ENCODE measurements around the gene IL9. TPM values are rescaled to one million over a fixed set of nuclear protein-coding genes. Genes with fewer than 3 reads are reported as not detected.
A peak's percentile ranks its signal among the peaks of the same experiment; 100 is the strongest.

IL9 gene
- total and polyA plus RNA-seq, 5 donors: not detected

- 75% methylated on average over 7 of the region's 7 CpGs for WGBS
- Histone ChIP-seq H3K4me3 (ENCODE audit: low read length) (no peak overlapping the region), H3K27me3 (ENCODE audit: control insufficient read depth, insufficient read depth) (no peaks in the 10 kb centered on the region), H3K4me1 (ENCODE audit: control insufficient read depth, insufficient read depth, low read length) (peaks cover 5% of the 10 kb centered on the region), H3K9me3 (ENCODE audit: control insufficient read depth, low read length) (no peaks in the 10 kb centered on the region), H3K27ac (ENCODE audit: low read length) (no peak overlapping the region)
- no peak for ATAC-seq
- no peak for DNase-seq
- intact Hi-C loops (cut with DNase I): no loop called here
Measured at GRCh38 chr5:135880801-135881200, 14.8 kb downstream of the IL9 start.

GRCh38 chr5:135880278-135880677, 15.4 kb downstream of the IL9 start:
- H3K4me3 ChIP-seq (ENCODE audit: low read length): no peak overlapping the region
- ATAC-seq (no peak), DNase-seq (no peak)
- intact Hi-C loops (cut with DNase I): no loop called here
- no peaks in the 10 kb centered on the region for H3K27me3 ChIP-seq (ENCODE audit: control insufficient read depth, insufficient read depth)
- H3K9me3 ChIP-seq (ENCODE audit: control insufficient read depth, low read length): no peaks in the 10 kb centered on the region
- WGBS: 60% methylated on average over 3 of the region's 3 CpGs
- H3K27ac ChIP-seq (ENCODE audit: low read length): no peak overlapping the region
- H3K4me1 ChIP-seq (ENCODE audit: control insufficient read depth, insufficient read depth, low read length): peaks cover 5% of the 10 kb centered on the region

- H3K27ac ChIP-seq (ENCODE audit: low read length): no peak overlapping the region
- H3K9me3 ChIP-seq (ENCODE audit: control insufficient read depth, low read length): no peaks in the 10 kb centered on the region
- intact Hi-C loops (cut with DNase I): no loop called here
- ATAC-seq (no peak), DNase-seq (no peak)
- no peaks in the 10 kb centered on the region for H3K27me3 ChIP-seq (ENCODE audit: control insufficient read depth, insufficient read depth)
- 91% methylated on average over 3 of the region's 3 CpGs for WGBS
- H3K4me1 ChIP-seq (ENCODE audit: control insufficient read depth, insufficient read depth, low read length): peaks cover 5% of the 10 kb centered on the region
- no peak overlapping the region for H3K4me3 ChIP-seq (ENCODE audit: low read length)
Measured at GRCh38 chr5:135879591-135879990, 16.1 kb downstream of the IL9 start.

GRCh38 chr5:135878156-135878620, 17.5 kb downstream of the IL9 start:
- Histone ChIP-seq H3K4me1 (ENCODE audit: control insufficient read depth, insufficient read depth, low read length) (peaks cover 5% of the 10 kb centered on the region), H3K27ac (ENCODE audit: low read length) (no peak overlapping the region), H3K27me3 (ENCODE audit: control insufficient read depth, insufficient read depth) (no peaks in the 10 kb centered on the region), H3K4me3 (ENCODE audit: low read length) (no peak overlapping the region), H3K9me3 (ENCODE audit: control insufficient read depth, low read length) (no peaks in the 10 kb centered on the region)
- no peak for DNase-seq
- ATAC-seq: peak; percentile 42 to 52
- intact Hi-C loops (cut with DNase I): no loop called here
- WGBS: 52% methylated on average over 4 of the region's 4 CpGs

GRCh38 chr5:135877570-135878155, 18.0 kb downstream of the IL9 start:
- Histone ChIP-seq H3K4me3 (ENCODE audit: low read length) (no peak overlapping the region), H3K9me3 (ENCODE audit: control insufficient read depth, low read length) (no peaks in the 10 kb centered on the region), H3K27me3 (ENCODE audit: control insufficient read depth, insufficient read depth) (no peaks in the 10 kb centered on the region), H3K4me1 (ENCODE audit: control insufficient read depth, insufficient read depth, low read length) (peaks cover 5% of the 10 kb centered on the region), H3K27ac (ENCODE audit: low read length) (no peak overlapping the region)
- DNase-seq (no peak), ATAC-seq (peak; percentile 28 to 46)
- WGBS: 58% methylated on average over 6 of the region's 6 CpGs
- intact Hi-C loops (cut with DNase I): no loop called here

GRCh38 chr5:135876146-135876545, 19.5 kb downstream of the IL9 start:
- WGBS: 64% methylated on average over 5 of the region's 5 CpGs
- no peak for DNase-seq
- H3K9me3 ChIP-seq (ENCODE audit: control insufficient read depth, low read length): no peaks in the 10 kb centered on the region
- no peak overlapping the region for H3K27ac ChIP-seq (ENCODE audit: low read length)
- no peak for ATAC-seq
- H3K27me3 ChIP-seq (ENCODE audit: control insufficient read depth, insufficient read depth): no peaks in the 10 kb centered on the region
- peaks cover 5% of the 10 kb centered on the region for H3K4me1 ChIP-seq (ENCODE audit: control insufficient read depth, insufficient read depth, low read length)
- no peak overlapping the region for H3K4me3 ChIP-seq (ENCODE audit: low read length)
- intact Hi-C loops (cut with DNase I): no loop called here

- ATAC-seq: no peak
- H3K27me3 ChIP-seq (ENCODE audit: control insufficient read depth, insufficient read depth): no peaks in the 10 kb centered on the region
- no peaks in the 10 kb centered on the region for H3K9me3 ChIP-seq (ENCODE audit: control insufficient read depth, low read length)
- peaks cover 5% of the 10 kb centered on the region for H3K4me1 ChIP-seq (ENCODE audit: control insufficient read depth, insufficient read depth, low read length)
- WGBS: 92% methylated on average over 3 of the region's 3 CpGs
- H3K27ac ChIP-seq (ENCODE audit: low read length): no peak overlapping the region
- intact Hi-C loops (cut with DNase I): no loop called here
- H3K4me3 ChIP-seq (ENCODE audit: low read length): no peak overlapping the region
- DNase-seq: no peak
Measured at GRCh38 chr5:135875567-135875966, 20.1 kb downstream of the IL9 start.

- DNase-seq: no peak
- Histone ChIP-seq H3K27me3 (ENCODE audit: control insufficient read depth, insufficient read depth) (no peaks in the 10 kb centered on the region), H3K4me3 (ENCODE audit: low read length) (no peak overlapping the region), H3K4me1 (ENCODE audit: control insufficient read depth, insufficient read depth, low read length) (peaks cover 5% of the 10 kb centered on the region), H3K27ac (ENCODE audit: low read length) (no peak overlapping the region), H3K9me3 (ENCODE audit: control insufficient read depth, low read length) (no peaks in the 10 kb centered on the region)
- 73% methylated on average over 3 of the region's 3 CpGs for WGBS
- intact Hi-C loops (cut with DNase I): no loop called here
- ATAC-seq: no peak
Measured at GRCh38 chr5:135874461-135874860, 21.2 kb downstream of the IL9 start.

GRCh38 chr5:135873831-135874230, 21.8 kb downstream of the IL9 start:
- ATAC-seq (no peak), DNase-seq (no peak)
- peaks cover 5% of the 10 kb centered on the region for H3K4me1 ChIP-seq (ENCODE audit: control insufficient read depth, insufficient read depth, low read length)
- no peak overlapping the region for H3K27ac ChIP-seq (ENCODE audit: low read length)
- H3K9me3 ChIP-seq (ENCODE audit: control insufficient read depth, low read length): no peaks in the 10 kb centered on the region
- 83% methylated on average over 5 of the region's 5 CpGs for WGBS
- intact Hi-C loops (cut with DNase I): no loop called here
- H3K27me3 ChIP-seq (ENCODE audit: control insufficient read depth, insufficient read depth): no peaks in the 10 kb centered on the region
- H3K4me3 ChIP-seq (ENCODE audit: low read length): no peak overlapping the region

GRCh38 chr5:135871268-135871915, 24.2 kb downstream of the IL9 start:
- no peak for ATAC-seq
- no peaks in the 10 kb centered on the region for H3K9me3 ChIP-seq (ENCODE audit: control insufficient read depth, low read length)
- WGBS: 76% methylated on average over 11 of the region's 11 CpGs

GRCh38 chr5:135869935-135870334, 25.7 kb downstream of the IL9 start:
- no peak for ATAC-seq
- no peak for DNase-seq
- H3K4me1 ChIP-seq (ENCODE audit: control insufficient read depth, insufficient read depth, low read length): no peaks in the 10 kb centered on the region
- WGBS: 57% methylated on average over 3 of the region's 3 CpGs
- H3K27ac ChIP-seq (ENCODE audit: low read length): no peak overlapping the region
- no peaks in the 10 kb centered on the region for H3K9me3 ChIP-seq (ENCODE audit: control insufficient read depth, low read length)
- intact Hi-C loops (cut with DNase I): no loop called here
- H3K4me3 ChIP-seq (ENCODE audit: low read length): no peak overlapping the region
- no peaks in the 10 kb centered on the region for H3K27me3 ChIP-seq (ENCODE audit: control insufficient read depth, insufficient read depth)

More at GRCh38 chr5:135871268-135871915, 24.2 kb downstream of the IL9 start:
- Histone ChIP-seq H3K27ac (ENCODE audit: low read length) (no peak overlapping the region), H3K4me3 (ENCODE audit: low read length) (no peak overlapping the region), H3K4me1 (ENCODE audit: control insufficient read depth, insufficient read depth, low read length) (no peaks in the 10 kb centered on the region), H3K27me3 (ENCODE audit: control insufficient read depth, insufficient read depth) (no peaks in the 10 kb centered on the region)
- no peak for DNase-seq
- intact Hi-C loops (cut with DNase I): no loop called here
